ENCODE results near the gene DRAP1.

Gene DRAP1

GRCh38 chr11:65917077-65917433 lies 2.2 kb upstream of the DRAP1 start:
- peak overlapping the region in 4 of 11 experiments; percentile 5 to 78 (median 61); a peak in 5 of 22 replicates for H3K27ac ChIP-seq
- H3K27me3 ChIP-seq = no peaks in the 10 kb centered on the region
- peaks cover 5 to 36% (median 24%) of the 10 kb centered on the region in 11 experiments; a peak in 14 of 22 replicates for H4K20me1 ChIP-seq
- H3K4me1 ChIP-seq = peaks cover 59 to 70% (median 64%) of the 10 kb centered on the region in 10 experiments
- peak overlapping the region in 9 of 10 experiments; percentile 78 to 99 (median 95); a peak in 10 of 20 replicates for H3K4me3 ChIP-seq
- peak overlapping the region; percentile 84 to 100 (median 95) for H3K4me2 ChIP-seq
- peaks cover 3 to 20% (median 7%) of the 10 kb centered on the region in 11 experiments for H3K36me3 ChIP-seq
- TF ChIP-seq Cebpa-rat (IDR thresholded peaks at IDR 0.05) = no peak
- H3K9me3 ChIP-seq (replicated peaks in 1 of 11) = no peaks in the 10 kb centered on the region
- H3K9ac ChIP-seq = peak overlapping the region in 10 of 11 experiments; percentile 89 to 99 (median 96); a peak in 15 of 22 replicates

GRCh38 chr11:65917434-65918210 lies 1.6 kb upstream of the DRAP1 start:
- TF ChIP-seq Cebpa-rat (IDR thresholded peaks at IDR 0.05) = no peak
- Histone ChIP-seq H3K27ac (peak overlapping the region; percentile 90 to 97 (median 93); a peak in 19 of 22 replicates), H3K4me1 (peaks cover 53 to 68% (median 59%) of the 10 kb centered on the region in 10 experiments)

GRCh38 chr11:65918211-65919140 lies 750 bp upstream of the DRAP1 start, which contains the start of gene C11orf68:
Gene C11orf68, minus strand, starts transcription at chr11:65919062. Its CDS starts 31 bp downstream, at chr11:65919031.
- Histone ChIP-seq H3K9ac (peak within 1 kb of the TSS; percentile 89 to 99 (median 96)), H3K27me3 (no peaks in the 10 kb centered on the region), H3K27ac (peak within 1 kb of the TSS; percentile 90 to 97 (median 93)), H3K36me3 (peaks cover 15 to 34% (median 22%) of the 10 kb centered on the region in 11 experiments), H3K4me2 (peak within 1 kb of the TSS; percentile 94 to 100 (median 99)), H3K4me3 (peak within 1 kb of the TSS; percentile 78 to 99 (median 92)), H3K9me3 (replicated peaks in 1 of 11) (no peaks in the 10 kb centered on the region), H3K4me1 (peaks cover 51 to 61% (median 56%) of the 10 kb centered on the region in 10 experiments), H4K20me1 (peaks cover 5 to 36% (median 24%) of the 10 kb centered on the region in 11 experiments; a peak in 14 of 22 replicates)
- no peak for TF ChIP-seq Cebpa-rat (IDR thresholded peaks at IDR 0.05)

More at GRCh38 chr11:65917434-65918210, 1.6 kb upstream of the DRAP1 start:
- Histone ChIP-seq H3K9me3 (replicated peaks in 1 of 11) (no peaks in the 10 kb centered on the region), H3K9ac (peak overlapping the region; percentile 89 to 99 (median 96); a peak in 21 of 22 replicates), H3K27me3 (no peaks in the 10 kb centered on the region), H3K36me3 (peaks cover 9 to 26% (median 13%) of the 10 kb centered on the region in 11 experiments), H3K4me3 (peak overlapping the region; percentile 78 to 99 (median 92)), H3K4me2 (peak overlapping the region; percentile 84 to 100 (median 95)), H4K20me1 (peaks cover 5 to 36% (median 24%) of the 10 kb centered on the region in 11 experiments; a peak in 14 of 22 replicates)

- H3K4me2 ChIP-seq = peak overlapping the region; percentile 91 to 100 (median 99)
- no peaks in the 10 kb centered on the region for H3K9me3 ChIP-seq (replicated peaks in 1 of 11)
- H3K36me3 ChIP-seq = peaks cover 15 to 37% (median 24%) of the 10 kb centered on the region in 11 experiments
- H3K4me3 ChIP-seq = peak overlapping the region; percentile 65 to 90 (median 84)
- H3K27ac ChIP-seq = peak overlapping the region; percentile 8 to 84 (median 78); a peak in 21 of 22 replicates
- H3K9ac ChIP-seq = peak overlapping the region; percentile 72 to 89 (median 83)
- peaks cover 5 to 36% (median 24%) of the 10 kb centered on the region in 11 experiments; a peak in 14 of 22 replicates for H4K20me1 ChIP-seq
- peaks cover 46 to 58% (median 50%) of the 10 kb centered on the region in 10 experiments for H3K4me1 ChIP-seq
- H3K27me3 ChIP-seq = no peaks in the 10 kb centered on the region
- TF ChIP-seq Cebpa-rat (IDR thresholded peaks at IDR 0.05) = no peak
These were observed 546 bp downstream of the DRAP1 start for GRCh38 chr11:65919573-65920371.

GRCh38 chr11:65920372-65920802 lies 1.2 kb downstream of the DRAP1 start:
- H3K9ac ChIP-seq = peak overlapping the region; percentile 72 to 89 (median 83)
- peak overlapping the region; percentile 8 to 84 (median 78); a peak in 20 of 22 replicates for H3K27ac ChIP-seq
- peaks cover 15 to 38% (median 24%) of the 10 kb centered on the region in 11 experiments for H3K36me3 ChIP-seq
- peaks cover 40 to 52% (median 44%) of the 10 kb centered on the region in 10 experiments for H3K4me1 ChIP-seq
- H3K27me3 ChIP-seq = no peaks in the 10 kb centered on the region
- no peak for TF ChIP-seq Cebpa-rat (IDR thresholded peaks at IDR 0.05)
- H3K4me3 ChIP-seq = peak overlapping the region; percentile 65 to 90 (median 84)
- peaks cover 5 to 31% (median 19%) of the 10 kb centered on the region in 11 experiments; a peak in 13 of 22 replicates for H4K20me1 ChIP-seq
- H3K9me3 ChIP-seq (replicated peaks in 1 of 11) = no peaks in the 10 kb centered on the region
- peak overlapping the region; percentile 91 to 100 (median 99) for H3K4me2 ChIP-seq

GRCh38 chr11:65921033-65921555 lies 1.9 kb downstream of the DRAP1 start:
- peaks cover 33 to 45% (median 37%) of the 10 kb centered on the region in 10 experiments for H3K4me1 ChIP-seq
- peak overlapping the region in 3 of 11 experiments; percentile 82 to 83 (median 83); a peak in 3 of 22 replicates for H3K27ac ChIP-seq
- peak overlapping the region; percentile 72 to 89 (median 83); a peak in 19 of 22 replicates for H3K9ac ChIP-seq
- peaks cover 5 to 29% (median 13%) of the 10 kb centered on the region in 11 experiments; a peak in 11 of 22 replicates for H4K20me1 ChIP-seq
- H3K9me3 ChIP-seq (replicated peaks in 1 of 11) = no peaks in the 10 kb centered on the region
- H3K27me3 ChIP-seq = no peaks in the 10 kb centered on the region
- H3K4me3 ChIP-seq = peak overlapping the region in 8 of 10 experiments; percentile 65 to 90 (median 84); a peak in 14 of 20 replicates
- TF ChIP-seq Cebpa-rat (IDR thresholded peaks at IDR 0.05) = no peak
- H3K4me2 ChIP-seq = peak overlapping the region; percentile 91 to 100 (median 99)
- H3K36me3 ChIP-seq = peaks cover 15 to 38% (median 24%) of the 10 kb centered on the region in 11 experiments

GRCh38 chr11:65921876-65922275 lies 2.6 kb downstream of the DRAP1 start:
- Histone ChIP-seq H3K4me1 (peaks cover 27 to 40% (median 32%) of the 10 kb centered on the region in 10 experiments), H3K4me3 (no peak overlapping the region), H3K9ac (peak overlapping the region in 3 of 11 experiments; percentile 21 to 26 (median 24); a peak in 2 of 22 replicates), H3K36me3 (peaks cover 15 to 38% (median 24%) of the 10 kb centered on the region in 11 experiments), H4K20me1 (peaks cover under 1 to 22% (median 8%) of the 10 kb centered on the region in 11 experiments; a peak in 11 of 22 replicates), H3K9me3 (replicated peaks in 1 of 11) (no peaks in the 10 kb centered on the region), H3K4me2 (no peak overlapping the region), H3K27ac (no peak overlapping the region), H3K27me3 (no peaks in the 10 kb centered on the region)
- no peak for TF ChIP-seq Cebpa-rat (IDR thresholded peaks at IDR 0.05)
